IMR-90 (cell line): ENCODE results near the gene TTC23. TPM values are rescaled to one million over a fixed set of nuclear protein-coding genes. Genes with fewer than 3 reads are reported as not detected.

Experiments
- ATAC-seq: fragments of 200-7000 bp; cut with Tn5 transposase; 2 replicates; pipeline ENCODE4 v1.9.1; 2020; ENCODE audit warnings: low read depth, mild to moderate bottlenecking, moderate library complexity
- BruUV-seq: library from RNA; stranded (reverse); fragments of 400-500 nt; replicated peaks from 2 replicates; lab custom pipeline; 2021; lab: Mats Ljungman, UMichigan
- CTCF ChIA-PET: fragments of 300-600 bp; formaldehyde crosslinking; extraction: SDS; loops from one replicate; lab custom pipeline; 2021; ENCODE audit warnings: antibody characterized with exemption; lab: Yijun Ruan, JAX
- POLR2A ChIA-PET: fragments of 300-600 bp; sonication (Branson Sonifier 250); formaldehyde crosslinking; loops from one replicate; lab custom pipeline; 2022; ENCODE audit warnings: antibody characterized with exemption; ENCODE audit not compliant: unreplicated experiment; lab: Charles Lee
- DNase-seq: peaks from one replicate; pipeline ENCODE4 v3.0.0; 2013
- H2AFZ ChIP-seq: replicated peaks from 2 replicates; pipeline ENCODE3; 2013; ENCODE audit warnings: low read length, mild to moderate bottlenecking; ENCODE audit not compliant: poor library complexity
- H2AK5ac ChIP-seq: 2 replicates; pipeline ENCODE4 v1.6.1; 2013; ENCODE audit warnings: low read depth, low read length, inconsistent platforms
- H2AK9ac ChIP-seq: replicated peaks from 2 replicates; pipeline ENCODE3; 2013; ENCODE audit warnings: mild to moderate bottlenecking, low read depth, low read length, moderate library complexity; ENCODE audit not compliant: poor library complexity
- H2BK120ac ChIP-seq: 2 replicates; pipeline ENCODE4 v1.6.1; 2013; ENCODE audit warnings: low read depth, low read length, inconsistent platforms
- H2BK15ac ChIP-seq: 3 replicates; pipeline ENCODE4 v1.6.1; 2013; ENCODE audit warnings: low read depth, low read length, inconsistent platforms
- H2BK20ac ChIP-seq: 2 replicates; pipeline ENCODE4 v1.6.1; 2013; ENCODE audit warnings: low read depth, mild to moderate bottlenecking, inconsistent platforms, low read length, moderate library complexity
- H2BK5ac ChIP-seq: 2 replicates; pipeline ENCODE4 v1.6.1; 2013; ENCODE audit warnings: mild to moderate bottlenecking, low read depth, low read length, inconsistent platforms; ENCODE audit not compliant: poor library complexity, severe bottlenecking
- H3K14ac ChIP-seq: replicated peaks from 2 replicates; pipeline ENCODE4 v1.6.1; 2013; ENCODE audit warnings: low read depth, low read length, inconsistent platforms
- H3K18ac ChIP-seq: 2 replicates; pipeline ENCODE4 v1.6.1; 2013; ENCODE audit warnings: low read depth, low read length, control low read depth
- H3K23ac ChIP-seq: 2 replicates; pipeline ENCODE4 v1.6.1; 2013; ENCODE audit warnings: low read depth, low read length, inconsistent platforms
- H3K27ac ChIP-seq: 2 replicates; pipeline ENCODE4 v1.5.1; 2013; ENCODE audit warnings: mild to moderate bottlenecking, control low read depth, low read length; ENCODE audit not compliant: insufficient read depth
- H3K27me3 ChIP-seq: 2 replicates; pipeline ENCODE4 v1.6.1; 2013; ENCODE audit warnings: low read length; ENCODE audit not compliant: control insufficient read depth, insufficient read depth
- H3K36me3 ChIP-seq: 2 replicates; pipeline ENCODE4 v1.6.1; 2013; ENCODE audit warnings: low read length, mixed read lengths; ENCODE audit not compliant: control insufficient read depth, insufficient read depth
- H3K4ac ChIP-seq: 2 replicates; pipeline ENCODE4 v1.6.1; 2013; ENCODE audit warnings: low read depth, low read length, inconsistent platforms
- H3K4me1 ChIP-seq: 2 replicates; pipeline ENCODE4 v1.6.1; 2013; ENCODE audit warnings: low read length, mixed read lengths; ENCODE audit not compliant: control insufficient read depth, insufficient read depth
- H3K4me2 ChIP-seq: 2 replicates; pipeline ENCODE4 v1.6.1; 2013; ENCODE audit warnings: low read depth, mild to moderate bottlenecking, control low read depth, low read length, moderate library complexity
- H3K4me3 ChIP-seq: 2 replicates; pipeline ENCODE4 v1.5.1; 2013; ENCODE audit warnings: low read depth, mild to moderate bottlenecking, control low read depth, low read length, moderate library complexity; ENCODE audit not compliant: insufficient read depth
- H3K56ac ChIP-seq: 2 replicates; pipeline ENCODE4 v1.6.1; 2013; ENCODE audit warnings: low read length, inconsistent platforms; ENCODE audit not compliant: insufficient read depth; ENCODE audit errors: extremely low read depth
- H3K79me1 ChIP-seq, 2 experiments: 2 replicates each; pipeline ENCODE4 v1.6.1; 2013; ENCODE audit warnings: low read length in 2 of 2, inconsistent platforms in 1 of 2, low read depth in 1 of 2
- H3K9ac ChIP-seq: 2 replicates; pipeline ENCODE4 v1.6.1; 2013; ENCODE audit warnings: low read depth, low read length, control low read depth
- H3K9me1 ChIP-seq: 2 replicates; pipeline ENCODE4 v1.6.1; 2013; ENCODE audit warnings: low read length, inconsistent platforms; ENCODE audit not compliant: insufficient read depth
- H3K9me3 ChIP-seq: 2 replicates; pipeline ENCODE4 v1.6.1; 2013; ENCODE audit warnings: low read length; ENCODE audit not compliant: control insufficient read depth, insufficient read depth
- H4K20me1 ChIP-seq: 2 replicates; pipeline ENCODE4 v1.6.1; 2013; ENCODE audit warnings: low read length, inconsistent platforms; ENCODE audit not compliant: insufficient read depth
- H4K5ac ChIP-seq: 2 replicates; pipeline ENCODE4 v1.6.1; 2013; ENCODE audit warnings: mild to moderate bottlenecking, low read depth, low read length, control low read depth
- H4K8ac ChIP-seq, 2 experiments: 2 replicates each; pipeline ENCODE4 v1.6.1; 2013; ENCODE audit warnings: low read depth in 2 of 2, low read length in 2 of 2, control low read depth in 1 of 2, inconsistent platforms in 1 of 2
- H4K91ac ChIP-seq: 2 replicates; pipeline ENCODE4 v1.6.1; 2013; ENCODE audit warnings: low read depth, low read length, inconsistent platforms; ENCODE audit not compliant: insufficient read depth
- BHLHE40 ChIP-seq: fragments of 150-350 bp; IDR thresholded peaks from 2 replicates; pipeline ENCODE4 v1.6.1; 2016; ENCODE audit warnings: mild to moderate bottlenecking, low read depth, low read length
- CEBPB ChIP-seq: IDR thresholded peaks from 2 replicates; pipeline ENCODE4 v1.6.1; 2012; ENCODE audit warnings: low read depth, low read length, improper control_type of control experiment
- CHD1 ChIP-seq: IDR thresholded peaks from 2 replicates; pipeline ENCODE4 v1.6.1; 2012; ENCODE audit warnings: low read depth, low read length, improper control_type of control experiment
- ELK1 ChIP-seq: fragments of 150-350 bp; IDR thresholded peaks from 2 replicates; pipeline ENCODE4 v1.6.1; 2016; ENCODE audit warnings: low read depth, mild to moderate bottlenecking, low read length, moderate library complexity, borderline replicate concordance
- FOS ChIP-seq: fragments of 150-350 bp; IDR thresholded peaks from 2 replicates; pipeline ENCODE4 v1.6.1; 2016; ENCODE audit warnings: low read depth, low read length
- MAFK ChIP-seq: IDR thresholded peaks from 2 replicates; pipeline ENCODE4 v1.6.1; 2012; ENCODE audit warnings: low read depth, low read length, improper control_type of control experiment
- MAZ ChIP-seq: IDR thresholded peaks from 2 replicates; pipeline ENCODE4 v1.6.1; 2012; ENCODE audit warnings: low read depth, mild to moderate bottlenecking, low read length, improper control_type of control experiment, moderate library complexity, borderline replicate concordance
- NFE2L2 ChIP-seq: fragments of 150-350 bp; IDR thresholded peaks from 2 replicates; pipeline ENCODE4 v1.6.1; 2016; ENCODE audit warnings: low read depth, mild to moderate bottlenecking, low read length
- POLR2A ChIP-seq: IDR thresholded peaks from 2 replicates; pipeline ENCODE4 v1.6.1; 2012; ENCODE audit warnings: mild to moderate bottlenecking, low read depth, low read length
- RAD21 ChIP-seq: IDR thresholded peaks from 2 replicates; pipeline ENCODE4 v1.6.1; 2012; ENCODE audit warnings: low read length, improper control_type of control experiment
- SMC3 ChIP-seq: fragments of 150-350 bp; IDR thresholded peaks from 2 replicates; pipeline ENCODE4 v1.6.1; 2016; ENCODE audit warnings: low read depth, mild to moderate bottlenecking, antibody characterized with exemption, low read length, moderate library complexity
- USF2 ChIP-seq: fragments of 150-350 bp; IDR thresholded peaks from 2 replicates; pipeline ENCODE4 v1.6.1; 2017; ENCODE audit warnings: mild to moderate bottlenecking, antibody characterized with exemption, low read length, low read depth
- WGBS, 2 experiments: methylation state at CpG; one replicate each; pipeline versions ENCODE4 v1.1.5 to v1.1.7; 2013; ENCODE audit warnings: missing lambda C conversion rate in 2 of 2; ENCODE audit not compliant: insufficient read length in 1 of 2; ENCODE audit errors: extremely low coverage in 2 of 2; 5-methylcytosine and 5-hydroxymethylcytosine counted together
- dilution Hi-C: fragments of 300-500 bp; cut with HindIII; formaldehyde crosslinking; loops from one replicate; pipeline ENCODE4 v1.14.3; 2018; ENCODE audit warnings: low sequenced_read_pairs; ENCODE audit not compliant: unreplicated experiment
- in situ Hi-C: fragments of 300-500 bp; cut with MboI; formaldehyde crosslinking; loops from 3 replicates; pipeline ENCODE4 v1.14.3; 2019; ENCODE audit warnings: low sequenced_read_pairs, inconsistent platforms, mixed read lengths
- intact Hi-C: fragments of 100-400 bp; cut with micrococcal nuclease; formaldehyde crosslinking; loops from 2 replicates; pipeline ENCODE4 v1.10.0; 2022
- polyA plus RNA-seq, 3 experiments: library from polyadenylated mRNA; depleted of rRNA; stranded (reverse); fragments of >200 nt; gene quantifications; 2 replicates each; pipeline ENCODE4 v1.2.3, GENCODE V29; 2012; ENCODE audit warnings: low replicate concordance in 1 of 3
- total RNA-seq: library from RNA; depleted of rRNA; stranded (reverse); fragments of >200 nt; gene quantifications from 2 replicates; pipeline ENCODE4 v1.2.3, GENCODE V29; 2012

TTC23 gene
- total and polyA plus RNA-seq, 2 of the 4 experiments (the other 2 are of a cell fraction): 7.8 to 29.8 TPM

DNA sequence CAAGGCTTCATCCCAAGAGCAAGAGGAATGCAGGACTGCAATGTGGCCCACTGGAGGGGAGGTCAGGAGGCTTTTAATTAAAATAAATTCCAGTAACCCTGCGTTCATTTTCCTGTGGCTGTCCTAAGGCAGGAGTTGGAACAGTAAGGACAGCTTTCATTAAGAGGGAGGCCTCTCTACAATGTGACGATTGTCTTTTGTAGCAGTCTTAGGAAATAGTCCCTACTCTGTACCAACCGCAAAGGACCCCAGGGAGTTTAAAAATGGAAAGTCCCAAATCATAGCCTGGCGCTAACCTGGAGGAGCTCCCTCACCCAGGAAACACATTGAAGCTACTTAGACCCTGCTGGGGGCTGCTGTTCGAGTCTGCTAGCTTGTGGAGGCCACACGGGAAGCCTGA, 81.7 kb downstream of the TTC23 start:
- CTCF ChIA-PET: interaction anchor here (1.1 kb wide), 1 partner anchor 67 kb away, joined by 4 read pairs; no protein-coding TSS in a partner anchor
- dilution Hi-C loops: no loop called here

More for the DNA sequence above, 81.7 kb downstream of the TTC23 start:
- Histone ChIP-seq H4K5ac (no peak overlapping the region), H3K36me3 (peaks cover 15% of the 10 kb centered on the region; the same call in 1 of the 2 replicates), H3K4me1 (peaks cover 20% of the 10 kb centered on the region), H2BK20ac (no peak overlapping the region), H2AFZ (no peak overlapping the region), H4K20me1 (peaks cover 8% of the 10 kb centered on the region; the same call in 1 of the 2 replicates), H3K14ac (no peak overlapping the region), H3K18ac (no peak overlapping the region), H3K79me1 (peaks cover 3 to 16% of the 10 kb centered on the region in 2 experiments; a peak in 3 of 4 replicates), H2BK120ac (no peak overlapping the region), H3K27ac (no peak overlapping the region), H3K9me1 (peaks cover 29% of the 10 kb centered on the region), H3K23ac (no peak overlapping the region), H3K9me3 (no peaks in the 10 kb centered on the region), H4K91ac (no peak overlapping the region), H2AK5ac (no peak overlapping the region), H3K4me2 (no peak overlapping the region), H3K4ac (no peak overlapping the region), H2BK5ac (no peak overlapping the region), H2BK15ac (no peak overlapping the region), H3K27me3 (no peaks in the 10 kb centered on the region), H4K8ac (no peak overlapping the region), H2AK9ac (no peak overlapping the region), H3K9ac (no peak overlapping the region), H3K4me3 (no peak overlapping the region), H3K56ac (no peak overlapping the region)
- intact Hi-C loops: no loop called here
- TF ChIP-seq MAFK (no peak), POLR2A (no peak), MAZ (no peak), NFE2L2 (no peak), SMC3 (no peak), FOS (no peak), CHD1 (no peak), ELK1 (no peak), RAD21 (no peak), USF2 (no peak), BHLHE40 (no peak), CEBPB (no peak)
- in situ Hi-C loops: no loop called here
- no TSS peak for BruUV-seq
- ATAC-seq (no peak), DNase-seq (no peak)
- 100% methylated on average over 1 of the region's 6 CpGs; no CpG with 5 or more reads in 1 of the 2 experiments for whole genome bisulfite sequencing, 2 experiments
- POLR2A ChIA-PET: no interaction called here
